Activated T-cell treated with anti-CD3 and anti-CD28 coated beads, Interleukin-2, amount 50 U/mL, for 48 hours (primary cell): ENCODE measurements around the gene COA1.
"Not testable (repeated sequence)": the region's sequence is repeated elsewhere in the genome, so short reads cannot be mapped to it uniquely, and the experiment has no call there.

Experiments used
- DNase-seq, 2 experiments: peaks; one replicate each; pipeline ENCODE4 v3.0.0-alpha.2; 2020

COA1 gene

DNA sequence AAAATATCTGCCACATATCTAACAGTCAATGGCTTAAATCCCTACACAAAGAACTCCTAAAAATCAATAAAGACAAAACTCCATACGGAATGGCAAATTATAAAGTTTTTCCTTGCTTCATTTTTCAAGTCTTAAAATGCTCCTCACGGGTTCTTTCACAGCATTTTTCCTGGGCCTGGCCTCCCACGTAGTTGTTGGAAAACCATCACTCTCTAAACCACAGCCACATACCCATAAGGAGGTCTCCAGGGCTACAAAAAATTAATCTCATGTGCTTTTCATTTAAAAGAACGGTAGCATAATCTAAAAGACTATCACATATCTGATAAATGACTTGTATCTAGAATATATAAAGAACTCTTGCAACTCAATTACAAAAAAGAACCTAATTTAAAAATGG is 2.9 kb downstream of the COA1 start:
- no peak for DNase-seq

DNA sequence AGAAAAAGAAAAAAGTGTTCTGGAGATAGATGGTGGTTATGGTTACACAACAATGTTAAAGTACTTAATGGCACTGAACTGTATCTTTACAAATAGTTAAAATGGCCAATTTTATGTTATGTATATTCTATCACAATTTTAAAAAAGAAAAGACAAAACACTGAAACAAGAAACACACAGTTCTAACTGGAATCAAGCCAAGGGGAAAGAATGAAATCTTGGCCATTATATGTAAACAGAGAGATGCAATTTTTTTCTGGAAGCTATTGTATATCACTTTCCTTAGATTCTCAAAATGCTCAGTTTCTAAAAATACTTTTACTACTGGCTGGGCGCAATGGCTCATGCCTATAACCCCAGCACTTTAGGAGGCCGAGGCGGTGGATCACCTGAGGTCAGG is 4.1 kb downstream of the COA1 start:
- no peak for DNase-seq

DNA sequence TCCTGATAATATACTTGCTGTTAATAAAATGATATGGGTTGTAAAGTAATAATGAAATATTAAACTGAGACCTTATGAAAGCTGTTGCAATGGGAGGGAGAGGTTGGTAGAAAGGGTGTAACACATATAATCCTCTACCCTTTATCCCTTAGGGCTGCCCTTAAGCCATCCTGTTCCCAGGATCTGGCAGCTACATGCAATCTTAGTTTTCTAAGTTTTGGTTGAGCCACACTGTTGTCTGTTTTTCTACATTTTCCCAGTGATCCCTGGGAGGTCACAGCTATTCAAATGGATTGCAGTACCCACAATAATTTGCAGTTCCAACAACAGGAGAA is 6.3 kb downstream of the COA1 start:
- no peak for DNase-seq

DNA sequence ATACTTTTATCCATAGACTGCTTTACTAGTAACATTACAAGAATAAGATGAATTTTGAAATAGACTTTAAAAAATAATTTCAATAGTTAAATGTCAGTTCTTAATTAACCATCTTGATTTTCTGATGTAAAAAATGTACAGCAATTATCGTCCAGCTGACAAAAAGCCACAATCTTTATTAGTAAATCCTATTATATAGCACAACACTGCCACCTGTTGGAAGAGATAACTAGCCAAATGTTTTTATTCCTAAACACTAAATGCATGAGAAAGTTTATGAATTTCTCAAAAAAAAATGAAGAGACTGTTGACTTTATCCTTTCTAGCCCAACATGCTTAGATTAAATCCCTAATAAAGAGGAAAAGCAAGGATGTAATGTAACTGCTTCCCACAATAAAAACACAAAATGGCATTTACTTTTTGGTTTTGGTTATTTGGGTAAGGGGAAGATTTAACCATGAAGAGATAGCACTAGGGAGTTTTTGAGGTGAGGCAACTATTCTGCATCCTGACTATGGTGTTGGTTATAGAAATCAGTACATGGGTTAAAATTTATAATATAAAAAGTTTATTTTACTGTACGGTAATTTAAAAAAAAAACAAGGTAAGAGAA is 8.0 kb downstream of the COA1 start:
- DNase-seq = no peak

DNA sequence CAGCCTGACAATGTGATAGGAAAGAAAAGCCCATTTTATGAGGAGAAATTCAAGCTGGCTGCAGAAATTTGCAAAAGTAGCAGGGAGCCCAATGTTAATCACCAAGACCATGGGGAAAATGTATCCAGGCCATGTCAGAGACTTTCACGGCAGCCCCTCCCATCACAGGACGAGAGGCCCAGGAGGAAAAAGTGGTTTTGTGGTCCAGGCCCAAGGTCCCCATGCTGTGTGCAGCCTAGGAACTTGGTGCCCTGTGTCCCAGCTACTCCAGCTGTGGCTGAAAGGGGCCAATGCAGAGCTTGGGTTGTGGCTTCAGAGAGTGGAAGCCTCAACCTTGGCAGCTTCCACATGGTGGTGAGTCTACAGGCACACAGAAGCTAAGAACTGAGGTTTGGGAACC is 12.7 kb downstream of the COA1 start:
- DNase-seq = no peak

DNA sequence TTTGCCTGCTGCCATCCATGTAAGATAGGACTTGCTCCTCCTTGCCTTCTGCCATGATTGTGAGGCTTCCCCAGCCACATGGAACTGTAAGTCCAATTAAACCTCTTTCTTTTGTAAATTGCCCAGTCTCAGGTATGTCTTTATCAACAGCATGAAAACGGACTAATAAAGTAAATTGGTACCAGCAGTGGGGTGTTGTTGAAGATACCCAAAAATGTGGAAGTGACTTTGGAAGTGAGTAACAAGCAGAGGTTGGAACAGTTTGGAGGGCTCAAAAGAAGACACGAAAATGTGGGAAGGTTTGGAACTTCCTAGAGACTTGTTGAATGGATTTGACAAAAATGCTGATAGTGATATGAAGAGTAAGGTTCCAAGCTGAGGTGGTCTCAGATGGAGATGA is 13.4 kb downstream of the COA1 start:
- not testable (repeated sequence) for DNase-seq

DNA sequence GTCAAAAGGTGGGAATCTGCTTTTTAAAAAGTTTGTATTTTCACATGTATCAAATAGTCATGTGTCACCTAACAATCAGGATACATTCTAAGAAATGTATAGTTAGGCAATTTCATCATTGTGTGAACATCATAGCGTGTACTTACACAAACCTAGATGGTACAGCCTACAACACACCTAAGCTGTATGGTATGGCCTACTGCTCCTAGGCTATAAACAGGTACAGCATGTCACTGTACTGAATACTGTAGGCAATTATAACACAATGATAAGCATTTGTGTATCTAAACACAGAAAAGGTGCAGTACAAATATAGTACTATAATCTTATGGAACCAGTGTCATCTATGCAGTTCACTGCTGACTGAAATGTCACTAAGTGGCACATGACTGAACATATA is 17.8 kb downstream of the COA1 start:
- DNase-seq = no peak

DNA sequence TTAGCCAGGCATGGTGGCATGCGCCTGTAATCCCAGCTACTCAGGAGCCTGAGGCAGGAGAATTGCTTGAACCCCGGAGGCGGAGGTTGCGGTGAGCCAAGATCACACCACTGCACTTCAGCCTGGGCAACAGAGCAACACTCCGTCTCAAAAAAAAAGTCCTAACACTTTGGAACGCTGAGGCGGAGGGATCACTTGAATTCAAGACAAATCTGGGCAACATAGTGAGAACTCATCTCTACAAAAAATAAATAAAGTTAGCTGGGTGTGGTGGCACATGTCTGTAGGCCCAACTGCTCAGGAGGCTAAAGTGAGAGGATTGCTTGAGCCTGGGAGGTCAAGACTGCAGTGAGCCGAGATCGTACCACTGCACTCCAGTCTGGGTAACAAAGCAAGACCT is 21.3 kb downstream of the COA1 start:
- not testable (repeated sequence) for DNase-seq

DNA sequence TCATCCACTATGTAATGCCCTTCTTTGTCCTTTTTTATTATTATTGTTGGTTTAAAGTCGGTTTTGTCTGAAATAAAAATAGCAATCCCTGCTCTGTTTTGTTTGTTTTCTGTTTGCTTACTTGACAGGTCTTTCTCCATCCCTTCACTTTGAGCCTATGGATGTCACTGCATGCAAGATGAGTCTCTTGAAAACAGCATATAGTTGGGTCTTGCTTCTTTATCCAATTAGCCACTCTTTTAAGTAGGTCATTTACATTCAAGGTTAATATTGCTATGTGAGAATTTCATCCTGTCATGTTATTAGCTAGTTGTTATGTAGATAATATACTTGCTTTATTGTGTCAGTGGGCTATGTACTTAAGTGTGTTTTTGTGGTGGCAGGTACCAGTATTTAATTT is 25.8 kb downstream of the COA1 start:
- no peak for DNase-seq

DNA sequence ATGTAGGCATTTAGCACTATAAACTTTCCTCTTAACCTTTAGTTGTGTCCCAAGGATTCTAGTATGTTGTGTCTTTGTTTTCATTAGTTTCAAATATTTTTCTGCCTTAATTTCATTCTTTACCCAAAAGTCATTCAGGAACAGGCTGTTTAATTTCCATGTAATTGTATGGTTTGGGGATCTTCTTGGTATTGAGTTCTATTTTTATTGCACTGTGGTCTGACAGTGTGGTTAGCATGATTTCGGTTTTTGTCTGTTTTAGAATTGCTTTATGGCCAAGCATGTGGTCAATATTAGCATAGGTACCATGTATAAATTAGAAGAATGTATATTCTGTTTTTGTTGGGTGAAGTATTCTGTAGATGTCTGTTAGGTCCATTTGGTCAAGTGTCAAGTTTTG is 26.3 kb downstream of the COA1 start:
- no peak for DNase-seq

DNA sequence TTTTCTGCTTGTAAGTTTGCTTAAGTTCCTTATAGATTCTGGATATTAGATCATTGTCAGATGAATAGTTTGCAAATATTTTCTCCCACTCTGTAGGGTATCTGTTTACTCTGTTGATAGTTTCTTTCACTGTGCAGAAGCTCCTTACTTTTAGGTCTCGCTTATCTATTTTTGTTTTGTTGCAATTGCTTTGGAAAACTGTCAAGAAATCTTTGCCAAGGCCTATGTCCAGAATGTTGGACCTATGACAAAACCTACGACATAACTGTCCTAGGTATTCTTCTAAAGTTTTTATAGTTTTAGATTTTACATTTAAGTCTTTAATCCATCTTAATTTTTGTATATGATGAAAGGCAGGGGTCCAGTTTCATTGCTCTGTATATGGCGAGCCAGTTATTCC is 27.4 kb downstream of the COA1 start:
- DNase-seq = no peak

- DNase-seq = no peak
Observed at GRCh38 chr7:43701500-43701854, 27.8 kb downstream of the COA1 start.

DNA sequence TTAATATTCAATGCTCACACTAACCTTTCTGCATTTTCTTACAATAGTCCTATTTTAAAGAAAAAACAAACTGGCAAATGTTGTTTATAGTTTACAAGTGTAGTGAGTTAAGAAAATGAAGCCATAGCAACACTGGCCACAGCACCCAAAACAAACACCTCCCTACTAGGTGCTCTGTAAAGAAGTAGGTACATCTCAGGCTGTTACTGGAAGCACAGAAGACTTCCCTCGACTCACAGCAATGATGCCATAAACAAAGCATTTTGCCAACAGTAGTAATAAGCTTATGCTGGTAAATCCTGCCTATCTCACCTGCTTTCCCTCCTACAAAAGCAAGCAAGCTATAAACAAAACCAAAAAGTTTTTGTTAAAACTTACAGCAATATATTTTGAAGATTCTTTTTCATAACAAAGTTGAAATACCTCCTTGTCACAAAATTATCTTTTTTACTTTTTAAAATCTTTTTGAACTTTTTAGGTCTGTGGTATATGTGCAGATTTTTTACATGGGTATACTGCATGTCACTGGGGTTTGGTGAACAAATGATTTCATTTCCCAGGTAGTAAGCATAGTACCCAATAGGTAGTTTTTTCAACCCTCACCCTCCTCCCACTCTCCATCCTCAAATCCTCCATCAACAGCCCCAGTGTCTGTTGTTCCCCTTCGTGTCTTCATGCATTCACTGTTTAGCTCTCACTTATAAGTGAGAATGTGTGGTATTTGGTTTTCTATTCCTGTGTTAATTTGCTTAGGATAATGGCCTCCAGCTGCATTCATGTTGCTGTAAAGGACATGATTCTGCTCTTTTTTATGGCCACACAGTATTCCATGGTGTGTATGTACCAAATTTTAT is 28.4 kb downstream of the COA1 start:
- DNase-seq = no peak

DNA sequence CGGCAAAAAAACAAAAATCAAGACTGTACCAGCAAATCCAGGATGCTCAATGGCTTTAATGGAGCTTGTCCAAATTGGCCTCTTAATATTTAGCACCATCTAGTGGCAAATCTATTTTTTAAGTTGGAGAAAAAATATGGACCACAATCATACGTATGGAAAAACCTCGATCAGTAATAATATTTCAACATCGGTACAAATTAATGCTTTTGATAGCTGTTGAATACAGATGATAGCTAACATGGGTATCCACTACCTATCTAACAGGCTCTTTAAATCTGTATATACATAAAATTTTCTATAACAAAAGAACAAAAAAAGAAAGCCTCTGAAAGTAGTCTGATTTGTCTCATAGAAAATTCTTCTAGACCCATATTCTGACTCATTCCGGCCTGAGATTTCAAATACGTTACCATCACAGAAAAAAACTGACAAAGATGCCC is 29.2 kb downstream of the COA1 start:
- DNase-seq = no peak

DNA sequence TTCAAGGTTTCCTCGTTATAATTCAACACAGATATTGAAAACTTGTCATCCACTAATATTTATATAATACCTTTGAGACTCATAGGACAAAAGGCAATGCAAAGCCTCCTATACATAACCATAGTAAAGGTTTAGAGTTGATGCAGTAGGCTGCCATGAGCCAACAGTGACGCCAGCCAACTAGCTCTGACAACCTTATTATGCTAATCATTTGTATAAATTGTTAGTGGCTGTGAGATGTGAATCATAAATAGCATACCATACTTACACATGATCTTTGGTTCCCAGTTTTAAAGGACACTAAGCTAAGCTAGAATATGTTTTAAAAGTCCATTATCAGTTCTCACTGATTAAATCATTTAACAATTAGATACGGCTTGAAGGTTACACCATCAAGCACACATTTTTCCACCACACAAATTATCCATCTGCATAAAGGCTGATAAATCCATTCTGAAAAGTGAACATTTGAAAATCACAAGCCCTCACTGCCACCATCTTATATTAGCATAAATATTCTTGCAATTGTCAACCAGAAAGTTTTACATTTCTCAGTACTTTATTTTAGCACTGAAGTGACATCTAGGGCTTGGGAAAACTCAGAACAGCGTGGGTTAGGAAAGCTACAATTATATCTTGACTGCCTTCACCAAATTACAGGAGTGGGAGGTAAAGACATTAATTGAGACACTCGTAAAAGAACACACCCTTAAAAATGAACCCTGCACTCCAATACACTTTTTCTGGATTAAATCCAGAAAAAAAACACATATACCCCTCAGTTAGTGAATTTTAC is 30.7 kb downstream of the COA1 start:
- no peak for DNase-seq

- DNase-seq = no peak
Observed at GRCh38 chr7:43697690-43698089, 31.6 kb downstream of the COA1 start.

- no peak for DNase-seq
Observed at GRCh38 chr7:43695365-43695764, 34.0 kb downstream of the COA1 start.

GRCh38 chr7:43694399-43694748 is 34.9 kb downstream of the COA1 start:
- no peak for DNase-seq

DNA sequence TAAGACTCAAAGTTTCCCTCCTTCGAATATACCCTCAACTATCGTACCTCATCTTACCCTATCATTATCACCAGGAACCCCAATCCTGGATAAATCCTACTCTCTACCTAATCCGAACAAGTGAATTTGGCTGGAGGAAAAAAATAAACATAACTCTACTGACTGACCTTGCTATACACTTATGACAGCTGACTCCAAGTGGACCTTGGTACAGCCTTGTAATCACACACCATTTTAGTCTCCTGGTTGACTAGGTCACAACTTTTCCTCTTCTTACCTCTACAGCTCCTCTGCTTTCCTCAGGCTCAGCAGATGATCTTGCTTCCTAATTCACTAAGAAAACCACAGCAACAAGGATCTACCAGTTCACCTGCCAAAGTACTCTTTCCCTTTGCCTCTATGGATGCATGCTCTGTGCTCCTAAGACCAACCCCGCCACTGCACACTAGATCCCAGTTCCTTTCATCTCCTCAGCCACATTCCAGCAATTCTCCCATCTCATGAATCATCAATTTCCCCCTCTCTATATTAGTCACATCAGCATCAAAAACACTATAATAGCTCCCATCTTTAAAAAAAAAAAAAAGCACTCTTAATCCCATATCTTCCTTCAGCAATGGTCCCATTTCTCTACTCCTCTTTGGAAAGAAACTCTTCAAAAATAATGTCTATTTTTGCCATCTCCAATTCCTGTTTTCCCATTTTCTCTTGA is 35.5 kb downstream of the COA1 start:
- DNase-seq = no peak

DNA sequence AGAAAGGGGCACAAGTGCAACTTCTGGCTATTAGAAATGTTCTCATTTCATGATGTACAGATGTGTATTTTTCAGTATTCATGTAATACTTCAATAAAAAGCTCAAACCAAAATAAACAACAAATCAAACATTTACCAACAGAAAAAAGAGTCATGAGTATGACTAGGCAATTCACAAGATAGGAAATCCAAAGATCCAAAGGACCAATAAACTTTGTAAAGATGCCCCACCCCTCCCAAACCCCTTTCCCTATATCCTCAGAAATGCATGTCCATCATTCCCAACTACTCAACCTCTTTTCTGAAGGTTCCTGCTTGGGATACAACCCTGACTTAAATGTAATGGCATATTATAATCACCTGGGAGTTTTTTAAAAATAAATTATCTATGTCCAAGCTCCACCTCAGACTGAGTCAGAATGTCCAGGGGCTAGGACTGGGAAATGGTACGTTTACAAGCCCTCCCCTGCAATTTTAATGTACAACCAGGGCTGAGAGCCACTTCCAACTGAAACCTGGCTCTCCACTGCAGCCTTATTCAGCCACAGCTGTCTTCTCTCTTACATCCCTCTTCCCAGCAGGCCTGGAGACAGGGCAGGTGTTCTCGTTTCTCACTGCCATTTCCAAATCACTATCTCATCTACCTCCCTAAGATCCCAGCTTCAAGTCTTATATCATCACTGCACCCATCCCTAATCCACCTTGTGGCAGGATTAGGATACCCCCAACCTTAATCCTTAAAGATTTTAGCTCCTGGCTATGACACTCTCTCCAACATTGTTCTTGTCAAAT is 36.5 kb downstream of the COA1 start:
- DNase-seq = no peak

GRCh38 chr7:43691611-43692010 is 37.7 kb downstream of the COA1 start:
- DNase-seq = no peak

GRCh38 chr7:43689115-43689514 is 40.2 kb downstream of the COA1 start:
- no peak for DNase-seq

DNA sequence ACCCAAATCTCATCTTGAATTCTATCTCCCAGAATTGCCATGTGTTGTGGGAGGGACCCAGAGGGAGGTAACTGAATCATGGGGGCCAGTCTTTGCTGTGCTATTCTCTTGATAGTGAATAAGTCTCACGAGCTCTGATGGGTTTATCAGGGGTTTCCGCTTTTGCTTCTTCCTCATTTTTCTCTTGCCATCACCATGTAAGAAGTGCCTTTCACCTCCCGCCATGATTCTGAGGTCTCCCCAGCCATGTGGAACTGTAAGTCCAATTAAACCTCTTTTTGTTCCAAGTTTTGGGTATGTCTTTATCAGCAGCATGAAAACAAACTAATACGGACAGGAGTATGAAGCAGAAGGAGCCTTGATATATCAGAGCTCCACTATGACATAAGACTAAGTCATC is 41.5 kb downstream of the COA1 start:
- DNase-seq = not testable (repeated sequence)
